Measurements from ENCODE around the gene TTLL3. TPM values are rescaled to one million over a fixed set of nuclear protein-coding genes. Genes with fewer than 3 reads are reported as not detected.

TTLL3 gene
- total and polyA plus RNA-seq, 2 of the 13 experiments (the other 11 are each of a cell fraction or from before 2014, with no cell fraction given): 9.5 to 51.2 TPM

GRCh38 chr3:9862391-9863057 is 52.5 kb downstream of the TTLL3 start (continued):
- no peak for TF ChIP-seq ZNF644 (CRISPR knock-in tag; IDR thresholded peaks at IDR 0.05; ENCODE audit: low read depth)
- TF ChIP-seq ADNP (CRISPR knock-in tag; IDR thresholded peaks at IDR 0.05): no peak
- no peak for TF ChIP-seq IKZF1 (IDR thresholded peaks at IDR 0.05)
- TF ChIP-seq ELF3 (CRISPR knock-in tag; IDR thresholded peaks at IDR 0.05): peak; percentile 49
- TF ChIP-seq SRY (CRISPR knock-in tag; IDR thresholded peaks at IDR 0.05): no peak
- no peak for TF ChIP-seq RFX5 (IDR thresholded peaks at IDR 0.05; ENCODE audit: low read depth, low read length)
- TF ChIP-seq CSRNP1 (CRISPR knock-in tag; IDR thresholded peaks at IDR 0.05): no peak
- TF ChIP-seq FOSL2 (CRISPR knock-in tag; IDR thresholded peaks at IDR 0.05): peak; percentile 37; the same call in 1 of the 2 replicates
- TF ChIP-seq, protein P1, sequence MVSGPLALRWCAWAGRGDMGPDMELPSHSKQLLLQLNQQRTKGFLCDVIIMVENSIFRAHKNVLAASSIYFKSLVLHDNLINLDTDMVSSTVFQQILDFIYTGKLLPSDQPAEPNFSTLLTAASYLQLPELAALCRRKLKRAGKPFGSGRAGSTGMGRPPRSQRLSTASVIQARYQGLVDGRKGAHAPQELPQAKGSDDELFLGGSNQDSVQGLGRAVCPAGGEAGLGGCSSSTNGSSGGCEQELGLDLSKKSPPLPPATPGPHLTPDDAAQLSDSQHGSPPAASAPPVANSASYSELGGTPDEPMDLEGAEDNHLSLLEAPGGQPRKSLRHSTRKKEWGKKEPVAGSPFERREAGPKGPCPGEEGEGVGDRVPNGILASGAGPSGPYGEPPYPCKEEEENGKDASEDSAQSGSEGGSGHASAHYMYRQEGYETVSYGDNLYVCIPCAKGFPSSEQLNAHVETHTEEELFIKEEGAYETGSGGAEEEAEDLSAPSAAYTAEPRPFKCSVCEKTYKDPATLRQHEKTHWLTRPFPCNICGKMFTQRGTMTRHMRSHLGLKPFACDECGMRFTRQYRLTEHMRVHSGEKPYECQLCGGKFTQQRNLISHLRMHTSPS (CRISPR knock-in tag; IDR thresholded peaks at IDR 0.05; ENCODE audit: low read depth): no peak
- no peak for TF ChIP-seq REST (IDR thresholded peaks at IDR 0.05; ENCODE audit: borderline replicate concordance in 1 of 2, low read depth in 1 of 2, low read length in 2 of 2)
- TF ChIP-seq SOX5 (CRISPR knock-in tag; IDR thresholded peaks at IDR 0.05; ENCODE audit: borderline replicate concordance): no peak
- no peak for TF ChIP-seq ZNF784 (CRISPR knock-in tag; IDR thresholded peaks at IDR 0.05; ENCODE audit: borderline replicate concordance)
- TF ChIP-seq JDP2 (CRISPR knock-in tag; IDR thresholded peaks at IDR 0.05; ENCODE audit: borderline replicate concordance): no peak
- no peak for TF ChIP-seq ZNF367 (CRISPR knock-in tag; IDR thresholded peaks at IDR 0.05; ENCODE audit: borderline replicate concordance)
- no peak for TF ChIP-seq SIN3A (IDR thresholded peaks at IDR 0.05; ENCODE audit: borderline replicate concordance, low read depth, low read length)
- no peak for TF ChIP-seq ZSCAN22 (CRISPR knock-in tag; IDR thresholded peaks at IDR 0.05)
- TF ChIP-seq NCOA5 (CRISPR knock-in tag; IDR thresholded peaks at IDR 0.05): no peak
- TF ChIP-seq ZNF572 (CRISPR knock-in tag; IDR thresholded peaks at IDR 0.05): no peak
- TF ChIP-seq ZFP90 (CRISPR knock-in tag; IDR thresholded peaks at IDR 0.05; ENCODE audit: borderline replicate concordance): no peak
- no peak for TF ChIP-seq ZUFSP (CRISPR knock-in tag; IDR thresholded peaks at IDR 0.05; ENCODE audit: borderline replicate concordance)
- TF ChIP-seq NFKB2 (CRISPR knock-in tag; IDR thresholded peaks at IDR 0.05; ENCODE audit: borderline replicate concordance): no peak

Measured in HepG2 (cell line).